H1 (cell line): ENCODE results near the gene DCLK1. TPM values are rescaled to one million over a fixed set of nuclear protein-coding genes. Genes with fewer than 3 reads are reported as not detected.

ENCODE experiments used
- ATF3 ChIP-seq: IDR thresholded peaks from 2 replicates; pipeline ENCODE4 v1.6.1; 2011; ENCODE audit warnings: low read depth, mild to moderate bottlenecking, low read length; ENCODE audit not compliant: insufficient read depth
- FOSL1 ChIP-seq: IDR thresholded peaks from 2 replicates; pipeline ENCODE4 v1.6.1; 2011; ENCODE audit warnings: mild to moderate bottlenecking, low read depth, low read length, moderate library complexity; ENCODE audit not compliant: insufficient read depth
- JUN ChIP-seq: IDR thresholded peaks from 2 replicates; pipeline ENCODE4 v1.6.1; 2011; ENCODE audit warnings: low read depth, mild to moderate bottlenecking, improper control_type of control experiment, low read length
- RNF2 ChIP-seq: fragments of 200-900, 300-1000 bp; sonication (generic); IDR thresholded peaks from 2 replicates; pipeline ENCODE4 v1.7.1; 2016; ENCODE audit warnings: borderline replicate concordance, low read depth, mild to moderate bottlenecking, antibody characterized with exemption, low read length; ENCODE audit not compliant: poor library complexity, severe bottlenecking; ENCODE audit errors: missing control alignments
- SP4 ChIP-seq: IDR thresholded peaks from 2 replicates; pipeline ENCODE4 v1.6.1; 2012; ENCODE audit warnings: low read length, inconsistent platforms
- polyA plus RNA-seq, 7 experiments: library from polyadenylated mRNA; depleted of rRNA in 3 of 7; stranded (reverse) in 5 of 7; unstranded in 2 of 7; fragments of >200 nt in 5 of 7; fragments of 200-250 nt in 2 of 7; gene quantifications; 1 replicate in 5 of 7; 2 replicates in 1 of 7; 4 replicates in 1 of 7; pipeline versions ENCODE4 v1.2.1 to v1.2.3, GENCODE V29; 2011 to 2013; ENCODE audit warnings: missing spikeins in 2 of 7, mixed read lengths in 2 of 7
- total RNA-seq: library from RNA; stranded (reverse); fragmentation: NEBNext Ultra II Directional; extraction: Animal tissue kit (Norgen Biotek cat#: 25700); gene quantifications from 2 replicates; pipeline ENCODE4 v1.2.1, GENCODE V29; 2021

DCLK1 gene
- total and polyA plus RNA-seq, 2 of the 8 experiments (the other 6 are each of a cell fraction or from before 2014, with no cell fraction given): 22.8 to 41.0 TPM

- TF ChIP-seq ATF3 (no peak), JUN (no peak), RNF2 (no peak), FOSL1 (no peak), SP4 (no peak)
These were observed 32.7 kb upstream of the DCLK1 start (continued) for GRCh38 chr13:36163809-36164308.
